Measurements from ENCODE around the gene NSF.
"Not testable (repeated sequence)": the region's sequence is repeated elsewhere in the genome, so short reads cannot be mapped to it uniquely, and the experiment has no call there.

NSF gene

GRCh38 chr17:46634844-46635243 is 44.4 kb downstream of the NSF start:
- not testable (repeated sequence) for H3K9ac ChIP-seq (ENCODE audit: low read depth, low read length); H3K4me3 ChIP-seq (ENCODE audit: low read depth, low read length); H3K4me1 ChIP-seq (ENCODE audit: control insufficient read depth, insufficient read depth, low read length); H3K9me3 ChIP-seq (ENCODE audit: control insufficient read depth, insufficient read depth, low read length); H3K27me3 ChIP-seq (ENCODE audit: control insufficient read depth, insufficient read depth, low read length); H3K36me3 ChIP-seq (ENCODE audit: control insufficient read depth, insufficient read depth, low read length)

DNA sequence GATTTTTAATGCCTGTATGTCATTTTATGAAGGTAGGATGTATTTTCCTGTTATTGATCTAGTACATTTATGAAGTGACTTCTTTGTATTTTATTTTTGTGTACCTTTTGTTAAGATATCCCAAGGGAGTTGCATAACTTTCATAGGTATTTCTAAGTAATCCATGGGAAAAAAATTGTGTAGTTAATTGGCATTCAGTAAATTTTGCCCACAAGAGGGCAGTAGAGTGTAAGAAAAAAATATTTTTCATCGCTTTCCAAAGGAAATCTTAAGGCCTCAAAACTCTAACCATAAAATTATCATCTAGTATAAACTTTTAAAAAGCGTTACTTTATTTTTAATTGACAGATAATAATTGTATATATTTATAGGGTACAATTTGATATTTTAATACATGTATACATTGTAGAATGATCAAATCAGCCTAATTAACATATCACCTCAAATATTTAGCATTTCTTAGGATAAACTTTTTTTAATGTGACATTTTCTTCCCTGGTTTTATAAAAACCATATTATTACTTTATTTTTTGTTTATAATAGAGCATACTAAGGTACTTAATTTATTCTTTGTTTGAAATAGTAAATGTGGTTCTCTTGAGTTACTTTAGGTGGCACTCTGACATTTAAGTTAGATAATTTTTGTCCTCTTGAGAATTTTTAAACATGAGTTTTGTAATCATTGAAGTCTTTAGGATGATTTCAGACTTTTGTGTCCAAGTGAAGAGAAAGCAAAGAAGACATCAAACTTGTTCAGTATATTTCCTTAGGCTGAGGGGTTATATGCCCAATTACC is 51.6 kb downstream of the NSF start:
- not testable (repeated sequence) for H3K36me3 ChIP-seq (ENCODE audit: control insufficient read depth, insufficient read depth, low read length); H3K4me3 ChIP-seq (ENCODE audit: low read depth, low read length); H3K27me3 ChIP-seq (ENCODE audit: control insufficient read depth, insufficient read depth, low read length); H3K9ac ChIP-seq (ENCODE audit: low read depth, low read length); H3K9me3 ChIP-seq (ENCODE audit: control insufficient read depth, insufficient read depth, low read length); H3K4me1 ChIP-seq (ENCODE audit: control insufficient read depth, insufficient read depth, low read length)

DNA sequence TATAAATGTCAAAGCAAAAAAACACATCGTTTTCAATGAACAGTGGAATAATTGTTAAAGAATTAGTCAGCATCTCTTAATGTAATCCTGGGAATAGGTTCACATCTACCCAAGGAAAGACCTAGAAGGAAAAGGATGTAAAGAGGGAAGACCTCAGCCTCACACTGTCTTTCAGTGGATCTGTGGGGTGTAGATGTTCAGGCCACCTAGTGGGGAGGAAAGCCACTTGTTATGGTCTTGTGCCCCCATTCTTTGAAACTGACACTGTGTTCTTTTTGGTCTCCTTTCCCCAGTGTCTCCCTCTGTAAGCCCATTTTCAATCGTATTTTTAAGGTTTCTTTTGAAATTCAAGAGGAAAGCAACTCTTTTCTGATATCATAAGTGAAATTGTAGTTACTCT is 56.8 kb downstream of the NSF start:
- not testable (repeated sequence) for H3K9ac ChIP-seq (ENCODE audit: low read depth, low read length); H3K4me1 ChIP-seq (ENCODE audit: control insufficient read depth, insufficient read depth, low read length); H3K27me3 ChIP-seq (ENCODE audit: control insufficient read depth, insufficient read depth, low read length); H3K36me3 ChIP-seq (ENCODE audit: control insufficient read depth, insufficient read depth, low read length); H3K9me3 ChIP-seq (ENCODE audit: control insufficient read depth, insufficient read depth, low read length); H3K4me3 ChIP-seq (ENCODE audit: low read depth, low read length)

- H3K36me3 ChIP-seq (ENCODE audit: control insufficient read depth, insufficient read depth, low read length); H3K9ac ChIP-seq (ENCODE audit: low read depth, low read length); H3K9me3 ChIP-seq (ENCODE audit: control insufficient read depth, insufficient read depth, low read length); H3K27me3 ChIP-seq (ENCODE audit: control insufficient read depth, insufficient read depth, low read length); H3K4me3 ChIP-seq (ENCODE audit: low read depth, low read length); H3K4me1 ChIP-seq (ENCODE audit: control insufficient read depth, insufficient read depth, low read length): not testable (repeated sequence)
Measured at GRCh38 chr17:46647688-46648278, 57.3 kb downstream of the NSF start.

DNA sequence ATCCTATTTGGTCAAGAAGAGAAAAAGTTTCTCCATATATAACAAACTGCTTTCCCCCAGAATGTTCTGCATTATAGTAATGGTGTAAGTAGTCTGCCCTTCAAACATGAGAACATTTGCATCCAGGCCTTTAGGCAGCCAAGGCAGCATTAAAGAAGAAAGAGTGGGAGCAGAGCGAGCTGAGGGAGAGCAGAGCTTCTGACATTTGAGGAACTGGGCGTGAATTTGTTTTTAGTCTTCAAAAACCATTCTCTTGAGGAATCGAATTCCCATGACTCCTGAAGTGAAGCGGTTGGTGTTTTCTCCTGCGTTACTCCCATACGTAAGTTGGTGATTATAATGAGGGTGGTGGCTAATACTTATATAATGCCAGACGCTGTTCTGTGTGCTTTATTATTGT is 58.8 kb downstream of the NSF start:
- H3K4me3 ChIP-seq (ENCODE audit: low read depth, low read length); H3K9ac ChIP-seq (ENCODE audit: low read depth, low read length); H3K9me3 ChIP-seq (ENCODE audit: control insufficient read depth, insufficient read depth, low read length); H3K36me3 ChIP-seq (ENCODE audit: control insufficient read depth, insufficient read depth, low read length); H3K4me1 ChIP-seq (ENCODE audit: control insufficient read depth, insufficient read depth, low read length); H3K27me3 ChIP-seq (ENCODE audit: control insufficient read depth, insufficient read depth, low read length): not testable (repeated sequence)

DNA sequence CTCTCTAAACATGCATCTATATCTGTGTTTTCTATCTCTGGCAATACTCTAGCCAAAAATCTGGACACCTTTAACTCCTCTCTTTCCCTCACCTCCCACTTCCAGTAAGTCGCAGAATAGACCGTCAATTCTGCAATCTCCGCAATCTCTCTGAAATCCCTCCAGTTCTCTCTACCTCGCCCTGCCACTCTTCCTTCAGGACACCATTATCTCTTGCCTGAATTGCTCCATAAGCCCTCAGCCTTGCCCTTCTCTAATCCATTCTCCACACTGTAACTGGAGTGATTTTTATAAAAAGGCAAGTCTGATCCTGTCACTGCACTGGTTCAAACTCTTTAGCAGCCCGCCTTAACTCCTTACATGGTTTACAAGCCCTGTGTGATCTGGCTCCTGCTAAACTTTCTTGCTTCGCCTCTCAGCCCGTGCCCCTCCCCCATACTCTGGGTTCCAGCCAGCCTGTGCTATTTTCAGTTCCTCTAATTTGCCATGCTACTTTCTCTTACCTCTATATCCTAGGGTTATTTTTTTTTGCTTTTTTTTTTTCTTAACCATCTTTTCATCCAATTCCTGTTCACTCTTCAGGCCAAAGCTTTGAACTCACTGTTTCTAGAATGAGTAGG is 61.7 kb downstream of the NSF start:
- H3K4me1 ChIP-seq (ENCODE audit: control insufficient read depth, insufficient read depth, low read length); H3K9me3 ChIP-seq (ENCODE audit: control insufficient read depth, insufficient read depth, low read length); H3K36me3 ChIP-seq (ENCODE audit: control insufficient read depth, insufficient read depth, low read length); H3K9ac ChIP-seq (ENCODE audit: low read depth, low read length); H3K27me3 ChIP-seq (ENCODE audit: control insufficient read depth, insufficient read depth, low read length); H3K4me3 ChIP-seq (ENCODE audit: low read depth, low read length): not testable (repeated sequence)

DNA sequence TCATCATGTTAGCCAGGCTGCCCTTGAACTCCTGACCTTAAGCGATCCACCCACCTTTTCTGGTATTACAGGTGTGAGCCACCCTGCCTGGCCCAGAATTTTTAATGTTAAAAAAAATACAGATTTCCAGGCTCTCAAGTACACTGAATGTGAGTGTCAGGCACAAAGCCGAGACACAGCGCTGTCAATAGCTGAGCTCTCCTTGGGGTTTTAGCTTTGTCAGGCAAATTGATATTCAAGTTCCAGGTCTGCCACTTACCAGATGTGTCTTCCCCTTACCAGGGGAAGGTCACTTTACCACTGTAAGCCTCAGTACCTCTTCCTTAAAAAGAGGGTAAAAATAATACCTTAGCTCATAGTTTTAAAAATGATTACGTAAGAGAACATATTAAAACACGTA is 67.8 kb downstream of the NSF start:
- not testable (repeated sequence) for H3K9ac ChIP-seq (ENCODE audit: low read depth, low read length); H3K4me1 ChIP-seq (ENCODE audit: control insufficient read depth, insufficient read depth, low read length); H3K36me3 ChIP-seq (ENCODE audit: control insufficient read depth, insufficient read depth, low read length); H3K9me3 ChIP-seq (ENCODE audit: control insufficient read depth, insufficient read depth, low read length); H3K27me3 ChIP-seq (ENCODE audit: control insufficient read depth, insufficient read depth, low read length); H3K4me3 ChIP-seq (ENCODE audit: low read depth, low read length)

DNA sequence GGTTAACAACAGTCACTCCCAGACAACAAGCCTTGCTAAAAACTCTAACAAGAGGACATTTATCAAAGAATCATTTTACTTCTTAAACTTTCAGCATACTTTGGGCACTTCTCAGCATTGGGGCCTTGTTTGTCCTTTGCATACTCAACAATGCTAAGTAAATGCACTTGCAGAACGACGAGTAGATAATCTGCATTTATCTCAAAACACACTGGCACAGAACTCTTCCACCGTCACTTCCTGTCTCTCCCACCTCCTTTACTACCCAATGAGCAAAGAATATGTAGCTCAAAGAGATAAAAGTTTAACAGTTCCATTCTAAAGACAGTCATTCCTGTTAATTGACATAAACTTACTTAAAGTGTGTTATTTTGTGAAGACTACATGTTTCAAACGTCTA is 69.2 kb downstream of the NSF start:
- not testable (repeated sequence) for H3K9me3 ChIP-seq (ENCODE audit: control insufficient read depth, insufficient read depth, low read length); H3K4me1 ChIP-seq (ENCODE audit: control insufficient read depth, insufficient read depth, low read length); H3K36me3 ChIP-seq (ENCODE audit: control insufficient read depth, insufficient read depth, low read length); H3K27me3 ChIP-seq (ENCODE audit: control insufficient read depth, insufficient read depth, low read length); H3K4me3 ChIP-seq (ENCODE audit: low read depth, low read length); H3K9ac ChIP-seq (ENCODE audit: low read depth, low read length)

- not testable (repeated sequence) for H3K9ac ChIP-seq (ENCODE audit: low read depth, low read length); H3K9me3 ChIP-seq (ENCODE audit: control insufficient read depth, insufficient read depth, low read length); H3K4me1 ChIP-seq (ENCODE audit: control insufficient read depth, insufficient read depth, low read length); H3K27me3 ChIP-seq (ENCODE audit: control insufficient read depth, insufficient read depth, low read length); H3K36me3 ChIP-seq (ENCODE audit: control insufficient read depth, insufficient read depth, low read length); H3K4me3 ChIP-seq (ENCODE audit: low read depth, low read length)
Measured at GRCh38 chr17:46663123-46663522, 72.7 kb downstream of the NSF start.

GRCh38 chr17:46663552-46663951 is 73.1 kb downstream of the NSF start:
- not testable (repeated sequence) for H3K4me3 ChIP-seq (ENCODE audit: low read depth, low read length); H3K9me3 ChIP-seq (ENCODE audit: control insufficient read depth, insufficient read depth, low read length); H3K4me1 ChIP-seq (ENCODE audit: control insufficient read depth, insufficient read depth, low read length); H3K27me3 ChIP-seq (ENCODE audit: control insufficient read depth, insufficient read depth, low read length); H3K9ac ChIP-seq (ENCODE audit: low read depth, low read length); H3K36me3 ChIP-seq (ENCODE audit: control insufficient read depth, insufficient read depth, low read length)

- H3K9me3 ChIP-seq (ENCODE audit: control insufficient read depth, insufficient read depth, low read length); H3K9ac ChIP-seq (ENCODE audit: low read depth, low read length); H3K36me3 ChIP-seq (ENCODE audit: control insufficient read depth, insufficient read depth, low read length); H3K27me3 ChIP-seq (ENCODE audit: control insufficient read depth, insufficient read depth, low read length); H3K4me3 ChIP-seq (ENCODE audit: low read depth, low read length); H3K4me1 ChIP-seq (ENCODE audit: control insufficient read depth, insufficient read depth, low read length): not testable (repeated sequence)
Measured at GRCh38 chr17:46665969-46666368, 75.5 kb downstream of the NSF start.

GRCh38 chr17:46670789-46671188 is 80.3 kb downstream of the NSF start:
- not testable (repeated sequence) for H3K27me3 ChIP-seq (ENCODE audit: control insufficient read depth, insufficient read depth, low read length); H3K36me3 ChIP-seq (ENCODE audit: control insufficient read depth, insufficient read depth, low read length); H3K4me3 ChIP-seq (ENCODE audit: low read depth, low read length); H3K9me3 ChIP-seq (ENCODE audit: control insufficient read depth, insufficient read depth, low read length); H3K4me1 ChIP-seq (ENCODE audit: control insufficient read depth, insufficient read depth, low read length); H3K9ac ChIP-seq (ENCODE audit: low read depth, low read length)
